ENCODE data around the gene PCSK6.

DNA sequence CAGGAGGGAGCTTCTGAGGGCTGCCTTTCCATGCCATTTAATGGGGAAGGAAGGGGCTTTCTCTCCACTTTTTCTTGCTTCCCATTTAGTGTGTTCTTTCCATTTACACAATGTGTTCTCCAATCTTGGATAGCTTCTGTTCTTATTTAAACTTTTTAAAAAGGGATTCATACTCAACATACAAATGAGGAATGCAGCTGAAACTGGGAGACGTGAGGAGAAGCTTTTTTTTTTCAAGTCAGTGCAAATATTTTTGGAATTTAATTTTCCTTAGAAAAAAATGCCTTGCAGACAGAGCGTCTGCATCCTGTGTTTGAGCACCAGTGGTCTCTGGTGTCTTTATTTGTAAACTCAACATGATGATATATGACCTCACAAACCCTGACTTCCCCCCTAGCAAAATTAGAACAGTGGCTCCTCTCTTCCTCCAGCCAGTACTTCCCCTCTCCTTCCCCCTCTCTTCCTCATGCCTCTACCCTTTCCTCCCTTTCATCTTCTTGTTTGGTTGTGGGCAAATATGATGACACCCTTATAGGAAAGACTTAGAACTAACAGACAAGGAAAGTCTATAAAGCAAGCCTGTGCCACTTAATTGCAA lies 48.1 kb upstream of the PCSK6 start:
- TF ChIP-seq, protein P1, sequence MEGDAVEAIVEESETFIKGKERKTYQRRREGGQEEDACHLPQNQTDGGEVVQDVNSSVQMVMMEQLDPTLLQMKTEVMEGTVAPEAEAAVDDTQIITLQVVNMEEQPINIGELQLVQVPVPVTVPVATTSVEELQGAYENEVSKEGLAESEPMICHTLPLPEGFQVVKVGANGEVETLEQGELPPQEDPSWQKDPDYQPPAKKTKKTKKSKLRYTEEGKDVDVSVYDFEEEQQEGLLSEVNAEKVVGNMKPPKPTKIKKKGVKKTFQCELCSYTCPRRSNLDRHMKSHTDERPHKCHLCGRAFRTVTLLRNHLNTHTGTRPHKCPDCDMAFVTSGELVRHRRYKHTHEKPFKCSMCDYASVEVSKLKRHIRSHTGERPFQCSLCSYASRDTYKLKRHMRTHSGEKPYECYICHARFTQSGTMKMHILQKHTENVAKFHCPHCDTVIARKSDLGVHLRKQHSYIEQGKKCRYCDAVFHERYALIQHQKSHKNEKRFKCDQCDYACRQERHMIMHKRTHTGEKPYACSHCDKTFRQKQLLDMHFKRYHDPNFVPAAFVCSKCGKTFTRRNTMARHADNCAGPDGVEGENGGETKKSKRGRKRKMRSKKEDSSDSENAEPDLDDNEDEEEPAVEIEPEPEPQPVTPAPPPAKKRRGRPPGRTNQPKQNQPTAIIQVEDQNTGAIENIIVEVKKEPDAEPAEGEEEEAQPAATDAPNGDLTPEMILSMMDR (conservative IDR thresholded peaks at IDR 0.05; ENCODE audit: low read depth, low read length): no peak
- no peak for TF ChIP-seq EZH2 (IDR thresholded peaks at IDR 0.05; ENCODE audit: low read length, unreplicated experiment)
- TF ChIP-seq EZH2phosphoT487 (IDR thresholded peaks at IDR 0.05; ENCODE audit: borderline replicate concordance, low read length): no peak

All from PC-3 (cell line).